Stimulated activated CD4-positive, alpha-beta T cell treated with anti-CD3 and anti-CD28 coated beads, TNF-alpha, amount 100 ng/mL, for 48 hours (primary cell): ENCODE data around the gene FRYL.
"Not testable (repeated sequence)": the region's sequence is repeated elsewhere in the genome, so short reads cannot be mapped to it uniquely, and the experiment has no call there.

ENCODE experiments used
- DNase-seq, 3 donors: peaks; one replicate each; pipeline ENCODE4 v3.0.0-alpha.2; 2020; ENCODE audit warnings: low read depth in 3 of 3

The FRYL gene

DNA sequence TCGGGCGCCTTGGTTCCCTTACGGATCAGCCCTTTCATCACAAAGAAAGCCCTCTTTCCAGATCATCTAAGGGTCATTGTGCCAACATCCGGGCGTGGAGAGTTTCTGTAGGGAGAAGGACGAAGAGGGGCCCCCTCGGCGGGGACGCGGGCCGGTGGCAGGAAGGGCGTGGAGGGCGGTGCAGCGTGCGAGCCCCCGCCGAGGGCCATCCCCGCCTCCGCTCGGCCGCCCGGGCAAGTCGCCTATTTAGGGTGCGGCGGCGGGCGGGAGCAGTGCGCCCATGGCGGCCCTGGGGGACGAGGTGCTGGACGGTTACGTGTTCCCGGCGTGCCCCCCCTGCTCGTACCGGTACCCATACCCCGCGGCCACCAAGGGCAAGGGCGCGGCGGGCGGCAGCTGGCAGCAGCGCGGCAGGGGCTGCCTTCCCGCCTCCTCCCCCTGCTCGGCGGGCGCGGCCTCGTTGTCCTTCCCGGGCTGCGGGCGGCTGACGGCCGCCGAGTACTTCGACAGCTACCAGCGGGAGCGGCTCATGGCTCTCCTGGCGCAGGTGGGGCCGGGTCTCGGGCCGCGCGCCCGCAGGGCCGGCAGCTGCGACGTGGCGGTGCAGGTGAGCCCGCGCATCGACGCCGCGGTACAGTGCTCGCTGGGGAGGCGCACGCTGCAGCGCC is 289.9 kb downstream of the FRYL start, which contains the start of gene ZAR1:
Gene ZAR1 (plus strand): TSS at position 241 of the 668 bp plus-strand sequence. CDS start 40 bp downstream, at position 281.
- DNase-seq: no peak

DNA sequence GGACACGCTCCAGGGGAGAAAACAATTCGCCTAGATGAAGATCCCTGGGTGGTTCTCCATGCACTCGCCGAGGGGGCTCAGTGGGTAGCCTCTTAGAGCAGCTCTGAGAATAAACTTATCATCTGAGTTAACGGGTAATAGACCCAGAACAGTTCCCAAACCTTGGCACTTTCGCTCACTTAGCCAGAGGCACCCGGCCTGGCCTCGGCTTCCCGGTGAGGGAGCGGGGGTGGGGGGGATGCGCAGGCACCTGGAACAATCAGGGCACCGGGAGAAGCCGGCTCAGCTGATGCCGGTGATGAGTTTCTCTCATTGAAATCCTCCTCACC is 290.4 kb downstream of the FRYL start:
- no peak for DNase-seq

- DNase-seq: no peak
Measured at GRCh38 chr4:48484494-48485168, 295.4 kb downstream of the FRYL start.

DNA sequence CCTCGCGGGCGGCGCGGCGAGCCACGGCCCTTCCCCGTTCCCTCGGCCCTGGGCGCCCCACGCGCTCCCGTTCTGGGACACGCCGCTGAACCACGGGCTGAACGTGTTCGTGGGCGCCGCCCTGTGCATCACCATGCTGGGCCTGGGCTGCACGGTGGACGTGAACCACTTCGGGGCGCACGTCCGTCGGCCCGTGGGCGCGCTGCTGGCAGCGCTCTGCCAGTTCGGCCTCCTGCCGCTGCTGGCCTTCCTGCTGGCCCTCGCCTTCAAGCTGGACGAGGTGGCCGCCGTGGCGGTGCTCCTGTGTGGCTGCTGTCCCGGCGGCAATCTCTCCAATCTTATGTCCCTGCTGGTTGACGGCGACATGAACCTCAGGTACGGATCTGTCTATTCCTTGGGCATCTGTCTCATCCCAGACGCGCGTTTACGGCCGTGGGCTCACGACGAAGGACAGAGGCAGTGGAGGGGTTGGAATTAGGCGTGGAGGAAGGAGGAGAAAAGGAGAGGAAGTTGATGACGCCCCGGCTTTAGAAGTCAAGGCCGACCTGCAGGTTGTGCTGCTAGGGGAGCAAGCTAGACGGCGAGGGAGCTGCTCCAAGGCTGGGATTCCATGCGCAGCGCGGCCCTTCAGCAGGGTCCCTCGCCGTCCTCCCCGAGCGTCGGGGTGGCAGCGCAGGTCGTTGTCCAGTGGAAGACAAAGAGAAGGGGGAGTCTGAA is 296.1 kb downstream of the FRYL start:
- no peak for DNase-seq

DNA sequence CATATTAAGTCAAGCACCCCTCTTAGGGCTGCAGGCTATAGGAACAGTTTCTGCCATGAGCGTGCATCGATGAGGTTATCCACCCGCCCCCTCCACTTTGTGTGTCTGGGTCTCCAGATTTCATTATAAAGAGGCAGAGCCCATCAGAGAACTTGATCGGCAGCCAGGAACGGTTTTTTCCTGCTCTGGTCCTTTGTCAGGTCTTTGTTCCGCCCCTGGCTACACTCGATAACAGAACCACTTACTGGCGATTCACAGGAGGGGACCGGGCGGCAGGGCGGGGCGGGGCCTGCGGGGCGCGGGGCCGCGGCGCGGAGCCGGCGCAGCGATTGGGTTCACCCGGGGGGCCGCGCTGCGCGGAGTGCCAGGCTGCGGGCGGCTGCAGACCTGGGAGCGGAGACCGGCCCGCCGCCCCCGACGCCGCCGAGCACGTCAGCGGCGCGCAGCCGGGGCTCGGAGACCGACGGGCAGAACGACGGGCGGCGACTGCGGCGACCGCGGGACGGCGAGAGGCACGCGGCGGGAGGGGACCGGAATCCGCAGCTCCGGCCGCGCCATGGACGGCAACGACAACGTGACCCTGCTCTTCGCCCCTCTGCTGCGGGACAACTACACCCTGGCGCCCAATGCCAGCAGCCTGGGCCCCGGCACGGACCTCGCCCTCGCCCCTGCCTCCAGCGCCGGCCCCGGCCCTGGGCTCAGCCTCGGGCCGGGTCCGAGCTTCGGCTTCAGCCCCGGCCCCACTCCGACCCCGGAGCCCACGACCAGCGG is 296.9 kb downstream of the FRYL start, which contains the start of gene SLC10A4:
Gene SLC10A4 (plus strand): TSS at position 338 of the 771 bp plus-strand sequence. CDS start 219 bp downstream, at position 557.
- no peak for DNase-seq

DNA sequence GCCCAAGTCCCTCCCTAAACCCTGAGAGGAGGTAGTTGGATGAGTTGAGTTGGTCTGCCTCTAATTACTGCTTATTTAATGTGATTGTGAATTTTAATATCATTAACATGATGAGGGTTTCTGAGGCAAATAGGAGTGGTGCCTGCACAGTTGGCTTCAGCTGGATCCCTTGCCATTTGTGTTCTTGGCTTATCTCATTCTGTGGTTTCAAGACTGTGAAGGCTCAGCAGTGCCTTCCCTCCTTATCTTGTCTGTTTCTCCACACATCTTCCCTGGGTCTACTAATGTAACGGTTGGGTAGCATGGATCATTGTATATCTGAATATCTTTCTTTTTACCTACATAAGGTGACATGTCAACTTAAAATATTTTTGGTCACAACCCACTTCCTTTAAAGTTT is 298.5 kb downstream of the FRYL start:
- no peak for DNase-seq

- no peak for DNase-seq
Measured at GRCh38 chr4:48478273-48478672, 301.8 kb downstream of the FRYL start.

- no peak for DNase-seq
Measured at GRCh38 chr4:48475770-48476169, 304.3 kb downstream of the FRYL start.

DNA sequence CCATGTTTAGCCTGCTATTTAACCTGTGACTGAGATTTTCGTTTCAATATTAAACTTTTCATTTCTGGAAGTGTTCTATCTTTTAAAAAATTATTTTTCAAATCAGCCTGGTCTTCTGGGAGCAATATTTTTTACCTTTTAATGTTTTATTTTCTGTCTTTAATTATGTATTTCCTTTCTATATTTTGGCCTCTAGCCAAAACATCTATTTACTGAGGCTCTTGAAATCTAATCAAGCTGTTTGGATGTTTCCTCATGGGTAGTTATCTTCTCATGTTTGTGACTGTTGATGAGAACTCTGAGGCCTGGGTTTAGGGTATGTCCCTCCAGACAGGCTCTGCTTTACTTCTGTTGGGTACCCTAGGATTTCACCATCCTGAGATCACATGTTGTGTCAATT is 307.3 kb downstream of the FRYL start:
- no peak for DNase-seq

GRCh38 chr4:48470570-48470969 is 309.5 kb downstream of the FRYL start:
- DNase-seq: no peak

DNA sequence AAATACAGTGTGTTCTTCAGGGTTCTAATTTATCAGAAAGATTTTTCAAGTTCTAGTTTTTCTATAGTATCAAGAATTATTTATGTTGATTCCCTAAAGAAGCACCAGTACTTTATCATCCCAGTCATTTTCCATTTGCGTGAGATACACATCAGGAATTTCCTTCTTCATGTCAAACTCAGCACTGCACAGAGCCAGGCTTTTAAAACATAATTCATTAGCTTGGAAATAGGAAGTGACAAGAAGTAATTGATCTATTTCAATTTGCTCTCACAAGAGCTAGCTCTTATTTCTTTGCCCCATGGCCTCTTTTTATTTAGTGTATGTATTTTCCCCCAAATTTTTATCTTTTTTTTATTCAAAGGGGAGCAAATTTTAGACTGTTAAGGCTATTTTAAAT is 309.9 kb downstream of the FRYL start:
- no peak for DNase-seq

- no peak for DNase-seq
Measured at GRCh38 chr4:48467891-48468290, 312.2 kb downstream of the FRYL start.

DNA sequence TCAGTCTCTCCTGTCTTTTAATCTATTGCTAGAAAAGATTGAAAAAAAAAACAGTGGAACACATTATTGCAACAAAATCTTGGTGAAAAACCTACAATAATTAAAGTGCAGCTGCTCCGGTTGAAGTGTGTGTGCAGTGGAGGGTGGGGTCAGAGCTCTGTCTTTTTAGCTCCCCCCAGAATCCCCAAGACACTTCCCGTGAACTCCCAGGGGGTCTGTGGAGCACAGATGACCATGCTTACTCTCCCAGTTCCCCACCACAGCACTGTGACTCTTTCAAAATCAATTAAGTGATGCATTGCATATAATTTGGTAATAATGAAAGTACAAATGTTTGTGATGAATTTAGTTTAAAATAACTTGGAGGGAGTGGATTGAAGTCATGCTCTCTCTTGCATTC is 312.6 kb downstream of the FRYL start:
- no peak for DNase-seq

DNA sequence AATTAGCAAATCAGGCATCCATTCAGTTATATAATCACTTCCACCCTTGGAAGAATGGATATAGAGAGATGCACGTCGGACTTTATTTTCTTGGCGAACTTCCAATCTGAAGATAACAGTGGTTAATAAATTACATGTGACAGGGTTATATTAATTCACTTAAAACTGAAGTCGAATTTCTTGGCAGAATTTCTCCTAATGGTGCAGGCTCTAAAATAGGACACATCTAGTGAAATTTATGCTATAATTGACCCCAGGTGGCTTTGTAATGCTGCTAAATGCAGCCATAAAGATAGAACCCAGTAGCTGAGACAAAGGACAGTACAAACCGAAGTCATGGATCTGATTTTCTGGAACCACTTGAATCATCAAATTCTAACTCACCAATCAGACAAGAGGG is 317.7 kb downstream of the FRYL start:
- DNase-seq: no peak

DNA sequence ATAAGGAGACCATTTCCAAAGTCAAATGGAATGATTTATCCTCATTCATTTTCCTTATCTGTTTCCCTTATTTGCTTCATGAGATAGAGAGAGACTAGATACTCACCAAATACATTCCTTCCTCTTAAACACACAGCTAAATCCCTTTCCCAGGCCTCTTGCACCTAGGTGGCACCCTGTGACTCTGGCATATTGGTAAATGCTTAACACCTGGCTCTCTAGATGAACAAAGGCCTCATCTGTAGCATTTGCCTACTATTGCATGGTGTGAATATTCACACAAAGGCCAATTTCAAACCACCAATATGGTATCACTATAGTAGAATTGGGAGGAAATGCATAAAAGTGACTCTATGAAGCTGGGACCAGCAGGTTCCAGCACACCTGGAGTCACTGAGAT is 319.1 kb downstream of the FRYL start:
- DNase-seq: no peak

- no peak for DNase-seq
Measured at GRCh38 chr4:48454591-48454990, 325.5 kb downstream of the FRYL start.

GRCh38 chr4:48451656-48452055 is 328.4 kb downstream of the FRYL start:
- DNase-seq: not testable (repeated sequence)

DNA sequence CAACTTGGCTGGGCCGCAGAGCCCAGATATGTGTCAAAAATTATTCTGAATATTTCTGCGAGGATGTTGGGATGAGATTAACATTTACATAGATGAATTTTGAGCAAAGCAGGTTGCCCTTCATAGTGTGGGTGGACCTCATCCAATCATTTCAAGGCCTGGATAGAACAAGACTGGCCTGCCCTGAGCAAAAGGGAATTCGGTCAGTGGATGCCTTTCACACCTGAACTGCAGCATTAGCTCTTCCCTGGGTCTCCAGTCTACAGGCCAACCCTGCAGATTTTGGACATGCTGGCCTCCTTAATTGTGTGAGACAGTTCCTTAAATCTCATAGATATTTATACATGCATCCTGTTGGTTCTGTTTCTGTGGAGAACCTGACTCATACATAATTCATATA is 329.3 kb downstream of the FRYL start:
- DNase-seq: no peak

GRCh38 chr4:48449151-48449550 is 330.9 kb downstream of the FRYL start:
- DNase-seq: no peak
